DOHH2 (cell line): ENCODE results near the gene SYT6.

Experiments
- H3F3A ChIP-seq: fragments of 200-600 bp; sonication (generic), shearing (Covaris generic); 2 replicates; pipeline ENCODE4 v1.6.0; 2016; ENCODE audit warnings: antibody characterized with exemption, mild to moderate bottlenecking; ENCODE audit not compliant: control insufficient read depth, insufficient read depth
- H3K27ac ChIP-seq: fragments of 200-600 bp; sonication (generic); 2 replicates; pipeline ENCODE4 v1.5.1; 2014; ENCODE audit warnings: low read depth, mild to moderate bottlenecking, low read length, moderate library complexity
- H3K27me3 ChIP-seq: fragments of 200-600 bp; sonication (generic); 2 replicates; pipeline ENCODE4 v1.6.1; 2014; ENCODE audit warnings: mild to moderate bottlenecking, low read length, mixed read lengths; ENCODE audit not compliant: control insufficient read depth
- H3K36me3 ChIP-seq: fragments of 200-600 bp; sonication (generic); 2 replicates; pipeline ENCODE4 v1.6.1; 2014; ENCODE audit warnings: mild to moderate bottlenecking, low read length, moderate library complexity, mixed read lengths; ENCODE audit not compliant: control insufficient read depth
- H3K4me1 ChIP-seq: fragments of 200-600 bp; sonication (generic); 2 replicates; pipeline ENCODE4 v1.6.1; 2014; ENCODE audit warnings: mild to moderate bottlenecking, low read length, mixed read lengths; ENCODE audit not compliant: control insufficient read depth
- H3K4me2 ChIP-seq: fragments of 200-600 bp; sonication (generic); 2 replicates; pipeline ENCODE4 v1.6.0; 2014; ENCODE audit warnings: mild to moderate bottlenecking, low read length, moderate library complexity
- H3K4me3 ChIP-seq: fragments of 200-600 bp; sonication (generic); 2 replicates; pipeline ENCODE4 v1.5.1; 2014; ENCODE audit warnings: mild to moderate bottlenecking, low read length, mixed read lengths
- H3K79me2 ChIP-seq: fragments of 200-600 bp; sonication (generic); 2 replicates; pipeline ENCODE4 v1.6.1; 2014; ENCODE audit warnings: mild to moderate bottlenecking, low read length, mixed read lengths; ENCODE audit not compliant: control insufficient read depth
- H3K9me2 ChIP-seq: fragments of 200-600 bp; sonication (generic); replicated peaks from 2 replicates; pipeline ENCODE4 v1.6.1; 2014; ENCODE audit warnings: mild to moderate bottlenecking, low read length, mixed read lengths; ENCODE audit not compliant: control insufficient read depth
- H3K9me3 ChIP-seq: fragments of 200-600 bp; sonication (generic); 2 replicates; pipeline ENCODE4 v1.6.1; 2014; ENCODE audit warnings: antibody characterized with exemption, low read length, mixed read lengths; ENCODE audit not compliant: control insufficient read depth, insufficient read depth
- H4K20me1 ChIP-seq: fragments of 200-600 bp; sonication (generic); 2 replicates; pipeline ENCODE4 v1.6.0; 2014; ENCODE audit warnings: low read depth, mild to moderate bottlenecking, antibody characterized with exemption, low read length, moderate library complexity; ENCODE audit not compliant: control insufficient read depth, insufficient read depth
- EZH2phosphoT487 ChIP-seq: fragments of 200-600 bp; sonication (generic); IDR thresholded peaks from 2 replicates; pipeline ENCODE4 v1.6.1; 2017; ENCODE audit warnings: borderline replicate concordance, mild to moderate bottlenecking, antibody characterized with exemption, low read length, moderate library complexity, mixed read lengths
- TF ChIP-seq, protein P1 (sequence below): fragments of 200-600 bp; sonication (generic); IDR thresholded peaks from one replicate; pipeline ENCODE4 v1.5.1; 2014; ENCODE audit warnings: antibody characterized with exemption, mild to moderate bottlenecking, low read depth, low read length; ENCODE audit not compliant: poor library complexity, severe bottlenecking

Gene SYT6

DNA sequence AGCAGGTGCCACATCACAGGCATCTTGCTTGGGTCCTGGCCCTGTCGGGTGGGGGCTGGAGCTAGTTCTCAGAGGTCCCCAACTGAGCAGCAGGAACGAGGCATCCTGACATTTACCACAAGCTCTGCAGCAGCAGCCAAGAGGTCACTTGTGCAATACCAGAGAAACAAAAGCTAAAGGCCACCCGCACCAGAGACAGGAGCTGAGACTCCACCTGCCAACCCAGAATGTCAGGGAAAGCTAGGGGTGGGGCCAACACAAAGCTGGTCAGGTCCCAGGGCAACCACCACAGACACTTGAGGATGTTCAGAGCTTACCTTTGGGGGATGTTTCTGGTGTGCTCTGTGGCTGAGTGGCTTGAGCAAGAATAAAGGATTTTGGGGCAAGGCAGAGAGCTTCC is 13.6 kb upstream of the SYT6 start:
- Histone ChIP-seq H3K9me2 (no peaks in the 10 kb centered on the region), H3K27me3 (no peaks in the 10 kb centered on the region)

DNA sequence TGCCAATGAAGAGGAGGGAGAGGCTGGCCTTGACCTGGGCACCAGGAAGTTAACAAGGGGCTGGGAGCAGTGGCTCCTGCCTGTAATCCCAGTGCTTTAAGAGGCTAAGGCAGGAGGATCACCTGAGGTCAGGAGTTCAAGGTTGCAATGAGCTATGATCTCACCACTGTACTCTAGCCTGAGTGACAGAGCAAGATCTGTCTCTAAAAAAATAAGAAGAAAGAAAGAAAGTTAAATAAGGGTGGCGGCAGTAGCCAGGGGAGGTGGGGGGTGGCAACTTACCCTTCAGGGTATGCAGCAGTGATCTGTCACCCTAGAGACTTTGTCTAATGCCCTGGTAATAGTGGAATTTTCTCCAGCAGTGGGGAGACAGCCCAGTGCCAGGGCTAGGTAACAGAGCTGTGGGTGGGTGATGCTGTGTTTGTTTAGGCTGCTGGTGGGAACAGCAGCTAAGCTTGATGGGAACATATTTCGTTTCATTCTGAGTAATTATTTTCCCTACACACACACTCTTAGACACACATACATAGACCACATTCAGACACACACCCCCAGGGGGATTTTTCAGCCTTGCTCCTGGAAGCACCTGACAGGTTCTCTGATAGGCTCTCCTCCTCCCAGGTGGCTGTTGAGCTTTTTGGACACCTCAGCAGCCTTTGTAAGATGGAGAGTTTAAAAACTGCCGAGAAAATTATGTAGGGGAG is 11.3 kb upstream of the SYT6 start:
- TF ChIP-seq EZH2phosphoT487 = no peak
- TF ChIP-seq, protein P1, sequence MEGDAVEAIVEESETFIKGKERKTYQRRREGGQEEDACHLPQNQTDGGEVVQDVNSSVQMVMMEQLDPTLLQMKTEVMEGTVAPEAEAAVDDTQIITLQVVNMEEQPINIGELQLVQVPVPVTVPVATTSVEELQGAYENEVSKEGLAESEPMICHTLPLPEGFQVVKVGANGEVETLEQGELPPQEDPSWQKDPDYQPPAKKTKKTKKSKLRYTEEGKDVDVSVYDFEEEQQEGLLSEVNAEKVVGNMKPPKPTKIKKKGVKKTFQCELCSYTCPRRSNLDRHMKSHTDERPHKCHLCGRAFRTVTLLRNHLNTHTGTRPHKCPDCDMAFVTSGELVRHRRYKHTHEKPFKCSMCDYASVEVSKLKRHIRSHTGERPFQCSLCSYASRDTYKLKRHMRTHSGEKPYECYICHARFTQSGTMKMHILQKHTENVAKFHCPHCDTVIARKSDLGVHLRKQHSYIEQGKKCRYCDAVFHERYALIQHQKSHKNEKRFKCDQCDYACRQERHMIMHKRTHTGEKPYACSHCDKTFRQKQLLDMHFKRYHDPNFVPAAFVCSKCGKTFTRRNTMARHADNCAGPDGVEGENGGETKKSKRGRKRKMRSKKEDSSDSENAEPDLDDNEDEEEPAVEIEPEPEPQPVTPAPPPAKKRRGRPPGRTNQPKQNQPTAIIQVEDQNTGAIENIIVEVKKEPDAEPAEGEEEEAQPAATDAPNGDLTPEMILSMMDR = no peak
- Histone ChIP-seq H4K20me1 (no peaks in the 10 kb centered on the region), H3K9me3 (no peaks in the 10 kb centered on the region), H3K4me3 (no peak overlapping the region), H3K4me1 (no peaks in the 10 kb centered on the region), H3K4me2 (no peak overlapping the region), H3K79me2 (no peaks in the 10 kb centered on the region), H3F3A (no peaks in the 10 kb centered on the region), H3K27ac (no peak overlapping the region), H3K9me2 (no peaks in the 10 kb centered on the region), H3K27me3 (no peaks in the 10 kb centered on the region), H3K36me3 (no peaks in the 10 kb centered on the region)

More for the DNA sequence above, 13.6 kb upstream of the SYT6 start:
- no peaks in the 10 kb centered on the region for H3K4me1 ChIP-seq
- no peak overlapping the region for H3K4me3 ChIP-seq
- no peaks in the 10 kb centered on the region for H4K20me1 ChIP-seq
- H3K36me3 ChIP-seq = no peaks in the 10 kb centered on the region
- no peaks in the 10 kb centered on the region for H3F3A ChIP-seq
- TF ChIP-seq, protein P1 = no peak
- TF ChIP-seq EZH2phosphoT487 = no peak
- no peaks in the 10 kb centered on the region for H3K79me2 ChIP-seq
- H3K27ac ChIP-seq = no peak overlapping the region
- no peak overlapping the region for H3K4me2 ChIP-seq
- H3K9me3 ChIP-seq = no peaks in the 10 kb centered on the region

- TF ChIP-seq EZH2phosphoT487 = no peak
- TF ChIP-seq, protein P1 = no peak
- Histone ChIP-seq H4K20me1 (no peaks in the 10 kb centered on the region), H3K4me3 (no peak overlapping the region)
Measured at GRCh38 chr1:114159941-114160340, 6.3 kb upstream of the SYT6 start.

More at GRCh38 chr1:114159941-114160340, 6.3 kb upstream of the SYT6 start:
- Histone ChIP-seq H3K9me3 (no peaks in the 10 kb centered on the region), H3F3A (no peaks in the 10 kb centered on the region), H3K4me2 (no peak overlapping the region), H3K36me3 (no peaks in the 10 kb centered on the region), H3K27me3 (0 out of 2 replicates have a peak, but pooled peaks cover 6% of the 10 kb centered on the region), H3K4me1 (no peaks in the 10 kb centered on the region), H3K9me2 (no peaks in the 10 kb centered on the region), H3K27ac (no peak overlapping the region), H3K79me2 (no peaks in the 10 kb centered on the region)
